T follicular helper cell (primary cell): Measurements from ENCODE around the gene C17orf113.
"Not testable (repeated sequence)": the region's sequence is repeated elsewhere in the genome, so short reads cannot be mapped to it uniquely, and the experiment has no call there.

Experiments
- DNase-seq: peaks from one replicate; pipeline ENCODE4 v3.0.0-alpha.2; 2020; ENCODE audit warnings: low read depth

Gene C17orf113

DNA sequence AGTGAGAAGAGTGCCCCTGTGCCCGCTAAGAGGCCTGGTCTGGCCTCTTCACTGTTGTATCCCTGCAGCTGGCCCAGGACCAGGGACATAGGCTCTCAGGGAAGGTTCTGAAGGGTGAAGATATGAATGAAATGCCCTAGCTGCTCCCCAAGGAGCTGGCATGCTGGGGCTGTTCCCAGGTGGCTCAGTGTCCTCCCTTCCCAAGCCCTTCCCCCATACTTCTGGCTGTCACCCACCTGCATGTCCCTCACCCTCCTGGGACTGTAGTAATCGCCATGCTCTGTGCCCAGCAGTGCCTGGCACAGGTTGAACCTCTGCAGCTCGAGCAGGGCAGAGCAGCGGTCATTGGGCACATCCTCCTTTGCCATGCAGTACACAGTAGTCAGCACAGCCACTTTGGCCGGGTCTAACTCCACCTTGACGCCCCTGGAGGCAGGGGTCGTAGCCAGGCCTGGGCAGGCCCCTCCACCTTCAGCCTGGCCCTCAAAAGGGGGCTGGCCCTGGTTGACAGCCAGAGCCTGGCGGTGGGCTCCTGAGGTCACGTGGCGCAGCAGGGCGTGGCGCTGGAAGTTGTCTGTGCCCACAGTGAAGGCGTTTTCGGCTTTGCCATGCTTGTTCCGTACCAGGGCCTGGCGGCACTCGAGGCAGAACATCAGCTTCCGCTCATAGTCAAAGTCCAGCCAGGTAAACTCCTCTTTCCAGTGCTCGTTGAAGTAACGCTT is 7.6 kb downstream of the C17orf113 start:
- no peak for DNase-seq

DNA sequence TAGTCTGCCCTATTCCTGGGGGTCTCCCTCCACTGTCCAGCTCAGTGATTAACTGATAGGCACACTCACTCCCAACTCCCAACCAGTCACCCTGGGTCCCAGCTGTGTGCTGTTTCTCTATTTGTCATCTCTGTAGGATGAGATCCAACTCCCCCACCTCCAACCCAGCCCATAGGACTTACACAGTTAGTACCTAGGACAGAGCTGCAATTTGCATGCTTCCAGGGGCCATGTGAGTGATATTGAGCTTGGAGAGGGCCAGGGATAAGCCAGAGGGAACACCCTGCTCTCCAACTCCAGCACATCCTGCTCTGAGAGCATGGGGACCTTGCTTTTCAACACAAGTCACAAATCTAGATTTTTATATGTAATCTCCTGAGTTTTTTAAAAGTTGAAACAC is 8.8 kb downstream of the C17orf113 start:
- no peak for DNase-seq

DNA sequence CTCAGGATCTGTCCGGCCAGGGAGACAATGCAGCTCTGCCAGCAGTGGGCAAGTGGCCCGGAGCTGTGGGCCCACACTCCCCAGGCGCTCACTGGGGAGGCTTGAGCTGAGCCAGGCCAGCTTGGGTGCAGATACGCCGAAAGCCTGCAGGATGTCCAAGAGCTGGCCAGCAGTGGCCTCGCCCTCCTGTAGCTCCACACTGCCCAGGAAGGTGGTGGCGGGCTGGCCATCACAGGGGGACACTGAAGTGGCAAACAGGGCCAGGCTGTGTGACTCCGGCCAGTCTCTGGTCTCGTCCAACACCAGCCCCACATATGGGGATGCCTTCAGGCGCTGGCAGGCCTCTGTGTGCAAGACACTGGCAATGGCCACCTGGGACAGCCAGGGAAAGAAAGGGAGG is 9.6 kb downstream of the C17orf113 start:
- DNase-seq = no peak

DNA sequence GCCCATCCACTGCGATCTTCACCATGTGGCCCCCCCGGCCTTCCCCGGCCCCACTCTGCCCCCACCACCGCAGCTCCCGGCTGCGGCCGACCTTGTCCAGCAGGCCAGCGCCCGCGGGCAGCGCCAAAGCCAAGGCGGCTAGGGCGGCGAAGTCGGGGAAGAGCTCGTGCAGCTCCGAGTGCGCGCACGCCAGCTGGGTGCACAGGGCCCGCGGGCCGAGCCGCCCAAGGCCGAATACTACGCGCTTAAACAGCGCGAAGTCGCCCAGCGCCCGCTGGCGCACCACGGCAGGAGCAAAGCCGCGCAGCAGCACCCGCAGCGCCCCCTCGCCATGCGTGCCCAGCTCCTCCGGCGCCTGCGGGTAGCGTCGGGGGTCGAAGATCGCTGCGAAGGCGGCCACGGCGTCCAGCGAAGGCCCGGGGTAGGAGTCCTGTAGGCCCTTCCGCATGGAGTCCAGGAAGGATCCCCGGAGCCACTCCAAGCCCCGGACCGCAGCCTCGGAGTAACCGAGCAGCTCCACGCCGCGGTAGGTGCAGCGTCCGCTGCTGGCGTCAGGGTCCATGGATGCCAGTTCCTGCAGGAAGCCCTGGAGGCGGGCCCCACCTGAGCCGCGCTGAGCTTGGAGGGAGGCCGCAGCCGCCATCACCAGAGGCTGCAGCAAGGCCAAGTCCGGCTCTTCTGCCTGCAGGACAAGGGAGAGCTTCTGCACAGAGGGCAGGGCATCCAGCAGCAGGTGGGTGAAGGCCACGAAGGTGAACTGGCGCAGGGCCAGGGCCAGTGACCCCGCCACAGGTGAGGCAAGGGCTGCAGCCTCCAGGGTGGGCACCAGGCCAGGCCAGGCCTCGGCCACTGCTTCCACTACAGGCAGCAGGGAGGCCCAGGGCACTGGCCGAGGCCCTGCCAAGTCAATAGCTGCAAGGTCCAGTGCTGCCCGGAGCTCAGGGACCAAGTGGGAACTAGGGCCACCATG is 10.3 kb downstream of the C17orf113 start:
- no peak for DNase-seq

DNA sequence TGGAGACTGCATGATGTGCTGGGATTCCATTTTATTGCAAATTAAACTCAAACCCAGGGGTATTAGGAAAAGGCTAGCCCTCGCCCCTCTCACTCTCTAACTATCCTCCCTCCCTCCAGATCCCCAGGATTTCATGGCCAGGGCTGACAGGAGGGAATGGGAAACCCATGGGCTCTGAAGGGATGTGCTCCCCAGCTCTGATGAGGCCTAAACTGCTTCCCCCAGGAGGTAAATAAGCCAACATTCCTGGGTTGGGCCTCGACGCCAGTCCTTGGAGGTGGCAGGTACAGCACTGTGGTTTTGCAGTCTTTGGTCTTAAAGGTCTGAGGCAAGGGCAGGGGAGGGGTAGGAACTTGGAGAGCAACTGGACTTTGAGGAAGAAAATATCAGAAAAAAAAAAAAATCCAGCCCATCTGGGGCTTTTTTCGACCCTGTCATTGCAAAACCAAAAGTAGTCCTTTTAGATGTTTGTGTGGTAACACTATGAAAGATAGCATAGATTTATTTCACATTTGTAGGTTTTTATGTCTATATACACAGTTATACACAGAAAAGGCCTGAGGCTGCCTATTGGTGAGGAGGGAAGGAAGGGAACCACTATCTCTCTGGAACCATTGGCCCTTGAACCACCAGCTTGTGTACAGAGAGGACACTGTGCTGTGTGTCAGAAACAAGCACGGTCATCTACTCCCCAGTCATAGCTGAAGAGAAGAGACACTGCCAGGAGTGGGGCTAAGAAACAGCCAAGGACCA is 12.0 kb downstream of the C17orf113 start:
- DNase-seq = no peak

DNA sequence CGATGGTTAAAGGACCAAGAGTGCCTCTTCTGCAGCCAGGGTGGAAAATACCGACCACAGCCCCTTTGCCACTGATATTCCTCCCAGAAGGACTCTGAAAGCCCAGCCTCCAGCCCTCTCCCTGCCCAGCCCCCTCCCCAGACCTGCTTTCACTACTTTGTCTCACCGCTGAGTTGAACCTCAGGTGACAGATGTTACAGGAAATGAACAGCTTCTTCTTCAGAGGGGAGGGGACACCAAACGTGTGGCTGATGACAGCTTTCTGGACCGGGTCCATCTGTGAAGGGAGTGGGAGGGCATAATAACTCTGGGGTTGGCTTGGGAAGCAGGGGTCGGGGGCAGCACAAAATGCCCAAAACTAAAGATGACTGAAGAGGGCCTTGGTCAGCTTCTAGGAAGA is 16.3 kb downstream of the C17orf113 start:
- DNase-seq = no peak

DNA sequence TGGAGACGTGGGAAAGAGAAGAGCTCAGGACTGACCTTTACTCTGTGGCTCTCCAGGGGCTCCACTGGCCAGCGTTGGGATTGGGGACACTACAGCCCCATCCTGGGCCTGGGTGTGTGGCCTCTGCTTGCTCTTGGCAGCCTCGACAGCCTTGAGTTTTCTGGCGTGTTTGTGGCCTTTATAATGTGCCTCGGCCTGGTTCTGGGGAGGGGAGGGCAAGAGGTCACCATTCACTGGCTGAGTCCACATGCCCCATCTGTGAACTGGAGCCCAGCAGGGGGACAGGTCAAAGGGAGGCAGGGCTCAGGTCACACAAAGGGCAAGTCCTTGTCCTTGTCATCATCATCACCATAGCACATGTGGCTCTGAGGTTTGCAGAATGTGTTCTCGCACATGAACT is 18.8 kb downstream of the C17orf113 start:
- no peak for DNase-seq

DNA sequence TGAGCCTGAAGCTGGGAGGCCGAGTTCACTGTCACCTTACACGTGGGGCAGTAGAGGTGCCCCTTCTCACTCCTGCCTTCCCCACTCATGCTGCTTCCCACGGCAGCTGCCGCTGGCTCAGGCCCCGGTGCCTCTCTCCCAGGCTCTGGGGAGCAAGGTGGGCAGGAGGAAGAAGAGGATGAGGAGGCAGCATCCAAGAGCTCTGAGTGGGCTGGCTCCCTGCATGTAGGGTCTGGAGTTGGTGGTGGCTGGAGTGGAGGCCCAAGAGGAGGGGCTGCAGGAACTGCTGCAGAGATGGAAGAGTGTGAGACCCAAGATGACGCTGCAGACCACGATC is 21.6 kb downstream of the C17orf113 start:
- no peak for DNase-seq

DNA sequence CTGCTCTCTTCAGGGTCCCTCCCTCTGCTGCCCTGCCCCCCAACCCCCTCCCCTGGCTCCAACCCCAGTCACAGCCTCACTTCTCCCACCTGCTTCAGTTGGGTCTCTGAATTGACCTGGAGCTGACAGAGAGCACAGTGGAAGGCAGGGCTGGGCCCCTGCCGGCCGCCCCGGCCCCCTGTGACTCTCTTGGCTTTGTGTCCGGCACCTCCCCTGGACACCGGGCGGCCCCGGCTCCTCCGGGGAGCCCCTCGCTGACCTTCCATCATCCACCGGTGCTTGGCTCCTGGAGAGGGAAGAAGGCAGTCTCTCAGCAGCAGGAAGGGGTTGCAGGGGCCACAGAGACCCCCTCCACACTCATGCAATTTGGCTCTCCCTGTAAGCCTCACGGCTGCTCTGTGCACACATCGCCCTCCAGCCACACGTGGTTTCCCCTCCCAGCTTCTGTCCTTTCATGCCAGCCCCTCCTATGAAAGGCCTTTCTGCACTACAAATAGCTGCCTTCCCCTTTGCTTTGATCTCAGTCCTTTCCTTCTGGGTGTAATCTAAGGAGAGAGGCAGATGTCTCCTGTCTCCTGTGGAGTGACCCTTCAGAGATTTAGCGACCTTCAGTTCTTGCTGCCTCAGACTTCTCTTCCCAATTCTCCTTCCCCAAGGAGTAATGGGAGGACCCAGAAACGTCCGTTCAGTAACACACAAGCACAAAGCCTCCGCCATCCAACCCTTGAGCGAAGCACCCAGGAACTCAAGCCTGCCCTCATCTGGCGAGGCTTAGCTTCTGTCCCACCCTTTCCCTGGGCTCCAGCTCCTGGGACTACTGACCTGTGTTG is 22.2 kb downstream of the C17orf113 start:
- DNase-seq = no peak

DNA sequence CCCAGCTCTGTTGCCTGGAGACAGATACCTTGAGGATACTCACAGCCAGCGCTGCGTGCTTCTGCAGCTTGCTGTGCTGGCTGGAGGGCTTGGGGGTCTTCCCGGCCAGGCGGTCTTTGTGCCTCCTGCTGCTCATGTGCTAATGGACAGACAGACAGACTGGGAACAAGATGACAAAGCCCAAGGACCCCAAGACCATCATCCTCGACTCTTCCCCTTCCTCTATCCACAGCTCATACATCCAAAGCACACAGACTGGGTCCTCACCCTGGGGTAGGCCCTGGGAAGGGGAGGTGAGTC is 22.9 kb downstream of the C17orf113 start:
- no peak for DNase-seq

DNA sequence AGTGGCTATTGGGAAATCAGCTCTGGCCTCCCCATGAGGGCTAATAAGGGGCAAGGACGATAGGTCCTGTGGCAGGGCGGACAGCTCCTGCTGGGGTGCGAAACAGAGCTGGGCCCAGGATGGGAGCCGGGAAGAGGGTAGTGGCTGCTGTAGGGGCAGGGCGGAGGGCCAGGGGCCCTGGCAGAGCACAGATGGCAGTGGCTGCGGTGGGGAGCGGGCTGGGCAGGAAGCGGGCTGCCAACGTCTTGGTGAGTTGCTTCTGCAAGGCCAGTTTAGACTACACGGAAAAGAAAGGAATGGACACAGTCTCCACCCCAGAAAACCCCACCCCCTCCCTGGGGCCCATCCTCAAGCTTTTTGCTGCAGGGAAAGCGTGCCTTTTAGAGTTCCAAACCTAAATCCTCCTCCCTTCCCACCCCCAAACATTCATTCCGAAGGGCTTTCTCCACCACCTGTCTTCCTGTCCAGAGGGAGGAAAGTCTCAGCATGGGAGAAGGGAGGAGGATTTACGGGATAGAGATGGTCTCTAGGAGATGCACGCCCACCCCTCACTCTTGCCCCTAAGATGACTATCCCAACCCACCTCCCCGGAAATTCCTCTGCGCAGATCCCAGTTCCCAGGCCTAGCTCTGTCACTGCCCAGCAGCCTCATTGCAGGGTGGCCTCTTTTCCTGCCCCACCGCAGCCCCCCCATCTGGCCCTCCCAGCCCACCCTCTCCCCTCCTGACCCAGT is 23.4 kb downstream of the C17orf113 start:
- no peak for DNase-seq

DNA sequence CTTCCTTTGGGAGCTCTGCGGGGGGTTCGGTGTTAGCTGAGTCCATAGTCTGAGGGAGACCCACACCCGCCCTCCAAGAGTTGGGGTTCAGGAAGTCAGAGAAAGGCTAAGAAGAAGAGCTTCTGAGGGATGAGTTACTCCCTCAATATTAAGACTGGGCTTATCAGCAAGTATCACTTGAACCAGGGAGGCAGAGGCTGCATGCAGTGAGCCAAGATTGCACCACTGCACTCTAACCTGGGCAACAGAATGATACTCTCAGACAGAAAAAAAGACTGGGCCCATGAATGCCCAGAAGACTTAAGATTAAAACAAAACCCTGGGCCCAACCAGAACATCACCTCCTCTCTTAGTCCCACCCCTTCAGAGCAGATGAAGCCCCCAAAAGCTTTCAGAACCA is 24.5 kb downstream of the C17orf113 start:
- DNase-seq = no peak

DNA sequence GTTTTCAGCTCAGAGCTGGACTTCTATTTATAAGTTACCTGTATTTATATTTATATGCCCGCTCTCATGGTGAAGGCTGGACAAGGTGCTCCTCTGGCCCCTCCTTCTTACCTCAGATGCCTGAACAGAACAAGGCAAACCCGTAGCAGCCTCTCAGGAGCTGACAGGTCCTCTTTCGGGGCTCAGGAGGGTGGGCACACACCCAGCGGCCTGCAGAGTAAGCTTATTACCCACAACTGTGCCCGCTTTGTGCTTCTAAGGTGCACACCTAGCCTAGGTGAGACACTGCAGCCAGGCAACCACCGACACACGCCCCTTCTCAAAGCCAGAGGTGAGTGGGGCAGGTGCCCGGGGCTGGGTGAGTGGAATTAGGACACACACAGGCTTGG is 25.2 kb downstream of the C17orf113 start:
- DNase-seq = no peak

DNA sequence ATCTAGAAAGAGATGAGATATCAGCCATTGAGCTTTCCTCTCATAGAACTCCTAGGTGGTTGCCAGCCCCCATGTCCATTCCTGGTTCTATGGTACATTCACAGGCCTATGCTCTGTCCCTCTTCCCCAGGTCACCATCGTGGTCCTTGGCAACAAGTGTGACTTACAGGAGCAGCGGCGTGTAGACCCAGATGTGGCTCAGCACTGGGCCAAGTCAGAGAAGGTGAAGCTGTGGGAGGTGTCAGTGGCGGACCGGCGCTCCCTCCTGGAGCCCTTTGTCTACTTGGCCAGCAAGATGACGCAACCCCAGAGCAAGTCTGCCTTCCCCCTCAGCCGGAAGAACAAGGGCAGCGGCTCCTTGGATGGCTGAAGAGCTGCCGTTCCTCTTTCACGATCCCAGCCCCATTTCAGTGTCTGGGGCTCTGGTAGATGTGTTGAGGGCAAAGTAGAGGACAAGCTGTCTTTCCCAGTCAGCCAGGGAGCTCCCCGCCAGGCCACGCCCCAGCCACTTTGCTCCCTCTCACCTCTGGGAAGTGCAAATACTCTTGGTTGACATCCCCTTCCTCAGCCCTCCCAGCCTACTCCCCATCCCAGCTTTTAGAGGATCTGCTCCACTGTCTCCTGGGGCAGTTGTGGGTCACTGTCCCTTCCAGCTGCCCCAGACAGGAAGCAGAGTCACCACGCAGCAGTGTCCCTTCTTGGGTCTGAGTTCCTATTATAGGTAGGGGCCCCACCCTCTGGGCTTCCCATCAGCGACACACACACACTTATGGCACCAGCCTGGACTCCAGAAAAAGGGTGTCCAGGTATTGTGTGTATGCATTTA is 26.7 kb downstream of the C17orf113 start:
- no peak for DNase-seq

DNA sequence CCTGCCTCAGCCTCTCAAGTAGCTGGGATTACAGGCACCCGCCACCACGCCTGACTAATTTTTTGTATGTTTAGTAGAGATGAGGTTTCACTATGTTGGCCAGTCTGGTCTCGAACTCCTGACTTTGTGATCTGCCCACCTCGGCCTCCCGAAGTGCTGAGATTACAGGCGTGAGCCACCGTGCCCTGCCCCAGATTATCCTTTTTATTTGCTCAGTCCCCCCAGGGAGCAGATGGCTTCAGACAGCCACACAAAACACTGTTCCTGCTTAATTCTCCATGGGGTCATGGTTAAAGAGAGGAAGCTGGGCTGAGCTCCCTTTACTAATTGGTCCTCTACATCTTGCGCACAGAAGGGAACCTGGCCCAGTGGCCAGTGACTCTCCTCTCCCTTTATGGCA is 29.6 kb downstream of the C17orf113 start:
- DNase-seq = not testable (repeated sequence)

DNA sequence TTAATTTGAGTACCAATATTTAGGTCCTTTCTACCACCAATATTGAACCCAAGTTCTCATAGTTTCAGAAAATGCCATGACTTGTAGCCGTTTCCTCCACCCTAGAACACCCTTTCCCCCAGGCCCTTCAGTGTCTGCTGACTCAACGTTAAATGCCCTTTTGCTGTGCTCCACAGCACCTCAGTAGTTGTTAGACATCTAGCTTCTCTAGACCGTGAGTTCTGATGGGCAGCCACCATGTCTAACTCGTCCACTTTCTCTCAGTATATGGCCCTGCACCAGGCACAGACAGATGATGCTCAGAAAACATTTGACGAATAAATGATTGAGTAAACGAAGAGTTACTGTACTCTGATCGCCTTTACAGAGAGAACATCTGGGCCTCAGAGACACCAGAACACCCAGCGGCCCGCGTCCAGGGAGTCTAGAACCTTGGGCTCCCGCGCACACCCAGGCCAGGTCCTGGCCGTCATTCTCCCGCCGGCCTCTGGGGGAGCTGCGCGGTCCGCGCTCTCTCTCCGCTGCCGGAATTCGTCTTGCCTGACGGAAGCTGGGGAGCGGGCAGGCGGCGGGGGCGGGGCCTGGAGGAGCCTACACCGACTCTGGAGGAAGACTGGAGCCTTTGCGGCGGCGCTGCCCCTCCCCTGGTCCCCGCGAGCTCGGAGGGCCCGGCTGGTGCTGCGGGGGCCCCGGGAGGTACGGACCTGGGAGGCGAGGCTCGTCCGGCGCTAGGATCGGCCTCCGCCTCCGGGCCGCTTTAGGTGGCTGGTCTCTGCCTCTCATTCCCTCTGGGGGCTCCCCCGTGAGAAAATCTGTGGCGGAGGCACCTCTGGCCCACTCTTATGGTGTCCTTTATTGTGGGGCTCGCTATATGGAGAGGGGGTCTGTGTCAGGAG is 30.6 kb downstream of the C17orf113 start, which contains the start of gene NKIRAS2:
TSS of gene NKIRAS2 (plus strand) at position 582 of the 896 bp plus-strand sequence. CDS start 1,488 bp downstream, outside the sequence.
- DNase-seq = peak; percentile 89

DNA sequence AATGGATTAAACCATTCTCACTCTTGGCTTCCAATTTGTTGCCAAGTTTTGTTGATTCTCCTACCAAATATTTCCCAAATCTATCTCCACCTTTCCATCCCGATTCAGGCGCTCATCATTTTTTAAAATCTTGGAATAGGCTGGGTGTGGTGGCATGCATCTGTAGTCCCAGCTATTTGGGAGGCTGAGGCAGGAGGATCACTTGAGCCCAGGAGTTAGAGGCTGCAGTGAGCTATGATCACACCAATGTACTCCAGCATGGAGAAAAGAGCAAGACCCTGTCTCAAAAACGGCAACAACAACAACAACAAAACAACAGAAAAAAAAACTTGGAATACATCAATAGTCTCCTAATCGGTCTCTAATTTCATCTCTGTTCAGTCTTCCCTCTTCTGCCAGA is 31.4 kb downstream of the C17orf113 start:
- no peak for DNase-seq

DNA sequence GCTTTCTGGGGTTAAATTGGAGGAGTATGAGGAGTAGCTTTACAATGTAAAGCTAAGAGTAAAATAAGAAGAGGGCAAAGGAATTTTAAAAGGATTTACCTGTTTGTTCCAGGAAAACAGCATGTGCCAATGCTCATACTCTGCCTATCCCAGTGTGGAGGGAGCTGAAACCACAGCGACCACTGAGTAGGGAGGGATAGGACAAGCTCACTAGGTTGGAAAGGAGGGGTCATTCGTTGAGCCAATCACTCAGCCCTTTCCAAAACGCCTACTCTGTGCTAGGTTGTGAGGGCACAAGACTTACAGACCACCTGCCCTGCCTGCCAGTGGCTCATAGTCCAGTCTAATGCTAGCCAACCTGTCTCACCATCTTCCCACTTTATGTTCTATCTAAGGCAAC is 32.1 kb downstream of the C17orf113 start:
- DNase-seq = no peak

DNA sequence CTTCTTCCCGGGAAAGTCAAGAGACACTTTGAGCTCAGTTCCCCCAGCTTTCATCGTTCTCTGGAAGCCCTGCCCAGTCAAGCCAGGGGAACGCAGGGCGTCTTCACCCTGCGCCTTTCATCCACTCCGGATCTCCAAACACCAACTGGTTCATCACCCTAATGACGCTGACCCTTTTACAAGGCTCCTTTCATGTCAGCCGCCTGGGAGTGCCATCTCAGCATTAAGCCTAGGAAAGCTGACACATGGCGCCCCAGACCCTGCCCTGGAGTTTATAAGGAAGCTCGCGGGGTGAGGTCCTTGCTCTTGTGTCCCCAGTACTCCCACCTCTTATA is 32.6 kb downstream of the C17orf113 start:
- no peak for DNase-seq
